HG03521 (cell line): ENCODE measurements around the gene SYNGR2.
A peak's percentile ranks its signal among the peaks of the same experiment; 100 is the strongest.

Experiments
- ATAC-seq: cut with Tn5 transposase; IDR thresholded peaks from one replicate; pipeline ENCODE4 v1.9.1; 2021; ENCODE audit warnings: mild to moderate bottlenecking, moderate library complexity; ENCODE audit not compliant: unreplicated experiment

Gene SYNGR2

GRCh38 chr17:78197147-78197832, 28.9 kb downstream of the SYNGR2 start:
- ATAC-seq, result no peak

GRCh38 chr17:78200451-78200850, 32.1 kb downstream of the SYNGR2 start:
- no peak for ATAC-seq

DNA sequence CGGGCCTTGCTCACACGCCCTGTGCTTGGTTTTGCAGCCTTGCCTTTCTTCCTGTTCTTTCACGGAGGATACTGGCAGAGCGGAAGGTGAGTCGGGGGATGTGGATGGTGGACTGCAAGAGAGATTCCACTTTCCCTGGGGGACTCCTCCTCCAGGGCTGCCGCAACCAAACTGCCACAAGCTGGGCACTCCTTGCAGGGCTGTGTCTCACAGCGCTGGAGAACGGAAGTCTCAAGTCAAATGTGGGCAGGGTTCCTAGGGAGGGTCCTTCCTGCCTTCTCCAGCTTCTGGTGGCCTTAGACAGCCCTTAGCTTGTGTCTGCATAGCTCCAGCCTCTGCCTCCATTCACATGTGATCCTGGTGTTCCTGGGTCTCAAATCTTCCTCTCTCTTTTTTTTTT, 34.3 kb downstream of the SYNGR2 start:
- no peak for ATAC-seq

GRCh38 chr17:78204387-78205123, 36.2 kb downstream of the SYNGR2 start:
- ATAC-seq, result no peak

- ATAC-seq, result no peak
These were observed 36.9 kb downstream of the SYNGR2 start for GRCh38 chr17:78205124-78205775.

DNA sequence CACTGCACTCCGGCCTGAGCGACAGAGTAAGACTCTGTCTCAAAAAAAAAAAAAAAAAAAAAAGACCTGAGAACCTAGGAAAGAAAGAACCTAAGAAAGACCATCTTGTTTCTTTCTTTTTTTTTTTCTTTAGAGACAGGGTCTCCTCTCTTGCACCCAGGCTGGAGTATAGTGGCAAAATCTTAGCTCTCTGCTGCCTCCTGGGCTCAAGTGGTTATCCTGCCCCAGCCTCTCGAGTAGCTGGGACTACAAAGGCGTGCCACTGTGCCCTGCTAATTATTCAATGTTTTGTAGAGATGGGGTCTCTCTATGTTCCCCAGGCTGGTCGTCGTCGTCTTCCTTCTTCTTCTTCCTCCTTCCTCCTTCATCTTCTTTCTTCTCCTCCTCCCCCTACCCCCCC, 37.9 kb downstream of the SYNGR2 start:
- ATAC-seq, result no peak

DNA sequence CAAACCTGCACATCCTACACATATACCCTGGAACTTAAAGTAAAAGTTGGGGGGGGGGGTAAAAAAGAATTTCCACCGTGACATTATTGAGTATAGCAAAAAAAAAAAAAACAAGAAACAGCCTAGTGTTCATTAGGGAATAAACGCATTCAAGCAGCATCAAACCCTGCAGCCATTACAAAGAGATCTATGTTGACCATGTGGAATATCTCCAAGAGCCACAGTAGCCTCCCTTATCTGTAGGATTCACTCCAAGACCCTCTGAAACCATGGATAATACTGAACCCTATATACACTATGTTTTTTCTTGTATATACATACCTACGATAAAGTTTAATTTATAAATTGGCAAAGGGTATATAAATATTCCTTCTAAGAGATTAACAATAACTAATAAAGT, 40.1 kb downstream of the SYNGR2 start:
- ATAC-seq, result no peak

DNA sequence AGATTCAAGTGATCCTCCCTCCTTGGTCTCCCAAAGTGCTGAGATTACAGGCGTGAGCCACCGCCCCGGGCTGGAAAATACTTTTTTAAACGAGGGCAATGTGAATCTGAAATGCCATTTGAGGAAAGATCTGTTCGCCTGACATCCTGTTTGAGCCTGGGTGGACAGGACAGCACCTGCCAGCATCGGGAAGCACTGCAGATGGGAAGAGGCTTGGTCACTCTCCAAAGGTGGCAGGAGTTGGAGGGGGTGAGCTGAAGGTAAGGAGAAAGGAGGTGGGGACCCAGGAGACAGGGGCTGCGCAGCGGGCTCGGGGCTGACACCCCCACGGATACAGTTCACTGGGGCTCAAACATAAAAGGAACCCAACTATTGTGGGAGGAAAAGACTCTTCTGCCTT, 41.7 kb downstream of the SYNGR2 start:
- ATAC-seq, result no peak

DNA sequence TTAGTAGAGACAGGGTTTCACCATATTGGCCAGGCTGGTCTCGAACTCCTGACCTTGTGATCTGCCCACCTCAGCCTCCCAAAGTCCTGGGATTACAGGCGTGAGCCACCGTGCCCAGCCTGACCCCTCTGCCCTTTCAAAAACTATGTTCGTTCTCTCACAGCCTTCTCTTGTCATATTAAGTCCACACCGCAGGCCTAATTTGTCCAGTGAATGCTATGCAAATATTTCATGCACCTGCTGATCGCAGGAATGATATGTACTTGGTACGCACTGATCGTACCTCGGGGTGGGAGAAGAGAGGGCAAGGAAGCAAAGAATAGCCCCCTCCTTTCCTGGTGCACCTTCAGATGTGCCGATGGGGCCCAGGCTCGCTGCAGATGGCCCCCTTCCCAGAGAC, 42.7 kb downstream of the SYNGR2 start:
- ATAC-seq, result no peak

DNA sequence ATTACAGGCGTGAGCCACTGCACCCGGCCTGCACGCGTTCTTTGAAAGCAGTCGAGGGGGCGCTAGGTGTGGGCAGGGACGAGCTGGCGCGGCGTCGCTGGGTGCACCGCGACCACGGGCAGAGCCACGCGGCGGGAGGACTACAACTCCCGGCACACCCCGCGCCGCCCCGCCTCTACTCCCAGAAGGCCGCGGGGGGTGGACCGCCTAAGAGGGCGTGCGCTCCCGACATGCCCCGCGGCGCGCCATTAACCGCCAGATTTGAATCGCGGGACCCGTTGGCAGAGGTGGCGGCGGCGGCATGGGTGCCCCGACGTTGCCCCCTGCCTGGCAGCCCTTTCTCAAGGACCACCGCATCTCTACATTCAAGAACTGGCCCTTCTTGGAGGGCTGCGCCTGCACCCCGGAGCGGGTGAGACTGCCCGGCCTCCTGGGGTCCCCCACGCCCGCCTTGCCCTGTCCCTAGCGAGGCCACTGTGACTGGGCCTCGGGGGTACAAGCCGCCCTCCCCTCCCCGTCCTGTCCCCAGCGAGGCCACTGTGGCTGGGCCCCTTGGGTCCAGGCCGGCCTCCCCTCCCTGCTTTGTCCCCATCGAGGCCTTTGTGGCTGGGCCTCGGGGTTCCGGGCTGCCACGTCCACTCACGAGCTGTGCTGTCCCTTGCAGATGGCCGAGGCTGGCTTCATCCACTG, 45.8 kb downstream of the SYNGR2 start, which contains the start of gene BIRC5:
Gene BIRC5 (plus strand): TSS at position 238 of the 690 bp plus-strand sequence. CDS start 64 bp downstream, at position 302.
- ATAC-seq, result peak; percentile 94

DNA sequence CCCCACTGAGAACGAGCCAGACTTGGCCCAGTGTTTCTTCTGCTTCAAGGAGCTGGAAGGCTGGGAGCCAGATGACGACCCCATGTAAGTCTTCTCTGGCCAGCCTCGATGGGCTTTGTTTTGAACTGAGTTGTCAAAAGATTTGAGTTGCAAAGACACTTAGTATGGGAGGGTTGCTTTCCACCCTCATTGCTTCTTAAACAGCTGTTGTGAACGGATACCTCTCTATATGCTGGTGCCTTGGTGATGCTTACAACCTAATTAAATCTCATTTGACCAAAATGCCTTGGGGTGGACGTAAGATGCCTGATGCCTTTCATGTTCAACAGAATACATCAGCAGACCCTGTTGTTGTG, 46.3 kb downstream of the SYNGR2 start:
- ATAC-seq, result no peak

GRCh38 chr17:78219396-78220150, 51.2 kb downstream of the SYNGR2 start:
- no peak for ATAC-seq
